Measurements from ENCODE around the gene ITGA8. TPM values are rescaled to one million over a fixed set of nuclear protein-coding genes. Genes with fewer than 3 reads are reported as not detected.

The ITGA8 gene
- total and polyA plus RNA-seq, 2 of the 4 experiments (the other 2 are of a cell fraction) = under 0.01 to 0.02 TPM

GRCh38 chr10:15603446-15604011, 116.2 kb downstream of the ITGA8 start:
- Histone ChIP-seq H2AK5ac (ENCODE audit: low read depth, low read length) (no peak overlapping the region), H3K27ac (ENCODE audit: insufficient read depth, low read length) (no peak overlapping the region), H3K4me1 (ENCODE audit: control insufficient read depth, insufficient read depth, low read length) (no peaks in the 10 kb centered on the region), H3K79me1 (ENCODE audit: low read depth in 1 of 2, low read length in 2 of 2) (no peaks in the 10 kb centered on the region), H2BK20ac (ENCODE audit: low read depth, low read length) (no peak overlapping the region), H2AFZ (replicated peaks; ENCODE audit: low read length, poor library complexity) (no peak overlapping the region), H3K9me3 (ENCODE audit: control insufficient read depth, insufficient read depth, low read length) (no peaks in the 10 kb centered on the region), H3K18ac (ENCODE audit: low read depth, low read length) (no peak overlapping the region), H3K23ac (ENCODE audit: low read depth, low read length) (no peak overlapping the region), H2BK5ac (ENCODE audit: low read depth, low read length, poor library complexity, severe bottlenecking) (no peak overlapping the region), H4K91ac (ENCODE audit: insufficient read depth, low read depth, low read length) (no peak overlapping the region), H3K4me3 (ENCODE audit: insufficient read depth, low read depth, low read length) (no peak overlapping the region), H2BK120ac (ENCODE audit: low read depth, low read length) (no peak overlapping the region), H3K4ac (ENCODE audit: low read depth, low read length) (no peak overlapping the region), H3K4me2 (ENCODE audit: low read depth, low read length) (no peak overlapping the region), H3K9me1 (ENCODE audit: insufficient read depth, low read length) (no peaks in the 10 kb centered on the region), H4K5ac (ENCODE audit: low read depth, low read length) (no peak overlapping the region), H3K56ac (ENCODE audit: extremely low read depth, insufficient read depth, low read length) (no peak overlapping the region), H2BK15ac (ENCODE audit: low read depth, low read length) (no peak overlapping the region), H2AK9ac (replicated peaks; ENCODE audit: low read depth, low read length, poor library complexity) (no peak overlapping the region), H3K9ac (ENCODE audit: low read depth, low read length) (no peak overlapping the region), H3K36me3 (ENCODE audit: control insufficient read depth, insufficient read depth, low read length) (no peaks in the 10 kb centered on the region), H4K20me1 (ENCODE audit: insufficient read depth, low read length) (no peaks in the 10 kb centered on the region), H3K27me3 (ENCODE audit: control insufficient read depth, insufficient read depth, low read length) (peaks cover 11% of the 10 kb centered on the region), H3K14ac (replicated peaks; ENCODE audit: low read depth, low read length) (no peak overlapping the region), H4K8ac (ENCODE audit: low read depth in 2 of 2, low read length in 2 of 2) (no peak overlapping the region)
- in situ Hi-C loops (cut with MboI; ENCODE audit: low sequenced_read_pairs) = no loop called here
- ChIA-PET CTCF (interaction anchor here (1.0 kb wide), 1 partner anchor 18 kb away, joined by 4 read pairs; no protein-coding TSS in a partner anchor), POLR2A (ENCODE audit: unreplicated experiment) (no interaction called here)
- WGBS, 2 experiments (ENCODE audit: extremely low coverage in 2 of 2, insufficient read length in 1 of 2) = no CpG with 5 or more reads among the region's 3 CpGs
- BruUV-seq (replicated peaks) = no TSS peak
- DNase-seq (no peak), ATAC-seq (ENCODE audit: low read depth) (no peak)
- intact Hi-C loops (cut with micrococcal nuclease) = no loop called here
- dilution Hi-C loops (cut with HindIII; ENCODE audit: low sequenced_read_pairs, unreplicated experiment) = no loop called here
- TF ChIP-seq MXI1 (IDR thresholded peaks at IDR 0.05; ENCODE audit: borderline replicate concordance, low read depth, low read length) (no peak), CEBPB (IDR thresholded peaks at IDR 0.05; ENCODE audit: low read depth, low read length) (no peak), FOS (IDR thresholded peaks at IDR 0.05; ENCODE audit: low read depth, low read length) (no peak), RAD21 (IDR thresholded peaks at IDR 0.05; ENCODE audit: low read length) (no peak), RFX5 (IDR thresholded peaks at IDR 0.05; ENCODE audit: low read depth, low read length) (no peak), USF2 (IDR thresholded peaks at IDR 0.05; ENCODE audit: low read depth, low read length) (no peak), NFE2L2 (IDR thresholded peaks at IDR 0.05; ENCODE audit: low read depth, low read length) (no peak), MAZ (IDR thresholded peaks at IDR 0.05; ENCODE audit: borderline replicate concordance, low read depth, low read length) (no peak), CHD1 (IDR thresholded peaks at IDR 0.05; ENCODE audit: low read depth, low read length) (no peak), RCOR1 (IDR thresholded peaks at IDR 0.05; ENCODE audit: insufficient replicate concordance, low read length) (no peak), POLR2A (IDR thresholded peaks at IDR 0.05; ENCODE audit: low read depth, low read length) (no peak), SMC3 (IDR thresholded peaks at IDR 0.05; ENCODE audit: low read depth, low read length) (no peak), BHLHE40 (IDR thresholded peaks at IDR 0.05; ENCODE audit: low read depth, low read length) (no peak), MAFK (IDR thresholded peaks at IDR 0.05; ENCODE audit: low read depth, low read length) (no peak)
- TF ChIP-seq, protein P1, sequence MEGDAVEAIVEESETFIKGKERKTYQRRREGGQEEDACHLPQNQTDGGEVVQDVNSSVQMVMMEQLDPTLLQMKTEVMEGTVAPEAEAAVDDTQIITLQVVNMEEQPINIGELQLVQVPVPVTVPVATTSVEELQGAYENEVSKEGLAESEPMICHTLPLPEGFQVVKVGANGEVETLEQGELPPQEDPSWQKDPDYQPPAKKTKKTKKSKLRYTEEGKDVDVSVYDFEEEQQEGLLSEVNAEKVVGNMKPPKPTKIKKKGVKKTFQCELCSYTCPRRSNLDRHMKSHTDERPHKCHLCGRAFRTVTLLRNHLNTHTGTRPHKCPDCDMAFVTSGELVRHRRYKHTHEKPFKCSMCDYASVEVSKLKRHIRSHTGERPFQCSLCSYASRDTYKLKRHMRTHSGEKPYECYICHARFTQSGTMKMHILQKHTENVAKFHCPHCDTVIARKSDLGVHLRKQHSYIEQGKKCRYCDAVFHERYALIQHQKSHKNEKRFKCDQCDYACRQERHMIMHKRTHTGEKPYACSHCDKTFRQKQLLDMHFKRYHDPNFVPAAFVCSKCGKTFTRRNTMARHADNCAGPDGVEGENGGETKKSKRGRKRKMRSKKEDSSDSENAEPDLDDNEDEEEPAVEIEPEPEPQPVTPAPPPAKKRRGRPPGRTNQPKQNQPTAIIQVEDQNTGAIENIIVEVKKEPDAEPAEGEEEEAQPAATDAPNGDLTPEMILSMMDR (conservative IDR thresholded peaks at IDR 0.05; ENCODE audit: low read depth, low read length) = no peak
- TF ChIP-seq, protein P2, sequence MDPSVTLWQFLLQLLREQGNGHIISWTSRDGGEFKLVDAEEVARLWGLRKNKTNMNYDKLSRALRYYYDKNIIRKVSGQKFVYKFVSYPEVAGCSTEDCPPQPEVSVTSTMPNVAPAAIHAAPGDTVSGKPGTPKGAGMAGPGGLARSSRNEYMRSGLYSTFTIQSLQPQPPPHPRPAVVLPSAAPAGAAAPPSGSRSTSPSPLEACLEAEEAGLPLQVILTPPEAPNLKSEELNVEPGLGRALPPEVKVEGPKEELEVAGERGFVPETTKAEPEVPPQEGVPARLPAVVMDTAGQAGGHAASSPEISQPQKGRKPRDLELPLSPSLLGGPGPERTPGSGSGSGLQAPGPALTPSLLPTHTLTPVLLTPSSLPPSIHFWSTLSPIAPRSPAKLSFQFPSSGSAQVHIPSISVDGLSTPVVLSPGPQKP (IDR thresholded peaks at IDR 0.05; ENCODE audit: borderline replicate concordance, low read depth, low read length) = no peak
